ENCODE measurements around the gene SMCHD1.

DNA sequence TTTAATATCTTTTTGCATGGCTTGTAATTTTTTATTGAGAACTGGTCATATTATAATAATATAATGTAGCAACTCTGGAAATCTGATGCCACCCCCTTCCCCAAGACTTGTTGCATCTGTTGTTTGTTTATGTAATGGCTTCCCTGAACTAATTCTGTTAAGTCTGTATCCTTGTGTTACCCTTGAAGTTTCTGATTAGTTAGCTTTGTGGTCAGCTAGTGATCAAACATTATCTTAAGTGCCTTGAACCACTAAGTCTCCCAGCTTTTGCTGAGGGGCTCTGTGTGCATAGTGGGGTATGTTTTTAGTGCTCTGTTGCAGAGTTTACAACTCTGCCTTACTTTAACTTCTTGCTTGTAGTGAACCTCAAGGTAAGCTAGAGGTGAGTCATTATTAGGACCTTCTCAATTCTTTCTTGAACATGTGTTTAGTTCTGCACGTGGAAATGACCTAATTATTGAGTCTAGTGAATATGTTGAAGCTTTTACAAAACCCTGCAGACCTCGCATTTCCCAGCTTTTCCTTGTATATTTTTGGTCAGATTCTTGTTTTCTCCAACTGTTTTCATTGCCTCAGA lies 24.8 kb downstream of the SMCHD1 start:
- TF ChIP-seq, protein P1, sequence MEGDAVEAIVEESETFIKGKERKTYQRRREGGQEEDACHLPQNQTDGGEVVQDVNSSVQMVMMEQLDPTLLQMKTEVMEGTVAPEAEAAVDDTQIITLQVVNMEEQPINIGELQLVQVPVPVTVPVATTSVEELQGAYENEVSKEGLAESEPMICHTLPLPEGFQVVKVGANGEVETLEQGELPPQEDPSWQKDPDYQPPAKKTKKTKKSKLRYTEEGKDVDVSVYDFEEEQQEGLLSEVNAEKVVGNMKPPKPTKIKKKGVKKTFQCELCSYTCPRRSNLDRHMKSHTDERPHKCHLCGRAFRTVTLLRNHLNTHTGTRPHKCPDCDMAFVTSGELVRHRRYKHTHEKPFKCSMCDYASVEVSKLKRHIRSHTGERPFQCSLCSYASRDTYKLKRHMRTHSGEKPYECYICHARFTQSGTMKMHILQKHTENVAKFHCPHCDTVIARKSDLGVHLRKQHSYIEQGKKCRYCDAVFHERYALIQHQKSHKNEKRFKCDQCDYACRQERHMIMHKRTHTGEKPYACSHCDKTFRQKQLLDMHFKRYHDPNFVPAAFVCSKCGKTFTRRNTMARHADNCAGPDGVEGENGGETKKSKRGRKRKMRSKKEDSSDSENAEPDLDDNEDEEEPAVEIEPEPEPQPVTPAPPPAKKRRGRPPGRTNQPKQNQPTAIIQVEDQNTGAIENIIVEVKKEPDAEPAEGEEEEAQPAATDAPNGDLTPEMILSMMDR (IDR thresholded peaks at IDR 0.05) = no peak
- TF ChIP-seq POLR2A (IDR thresholded peaks at IDR 0.05) = no peak

All from lower leg skin (tissue), 3 donors.